ENCODE results near the gene DGCR2. TPM values are rescaled to one million over a fixed set of nuclear protein-coding genes. Genes with fewer than 3 reads are reported as not detected.

The DGCR2 gene
- total RNA-seq, 1 experiment from 2014 or later, result 42.9 TPM

- TF ChIP-seq POLR2AphosphoS5 (IDR thresholded peaks at IDR 0.05; ENCODE audit: low read depth, low read length), result no peak
Observed at GRCh38 chr22:19132153-19132552, 9.9 kb upstream of the DGCR2 start (continued).

GRCh38 chr22:19131685-19132015 is 9.4 kb upstream of the DGCR2 start:
- RAD21 ChIA-PET (ENCODE audit: low non-redundant PET in 1 of 2, low total read pairs in 2 of 2, uncharacterized antibody in 2 of 2, unreplicated experiment in 2 of 2), result no interaction called here
- no peak for TF ChIP-seq CTCF (IDR thresholded peaks at IDR 0.05 in 2 of 3, conservative IDR thresholded peaks at IDR 0.05 in 1 of 3; ENCODE audit: borderline replicate concordance in 1 of 3, insufficient read depth in 1 of 3, low read depth in 2 of 3, low read length in 2 of 3)

DNA sequence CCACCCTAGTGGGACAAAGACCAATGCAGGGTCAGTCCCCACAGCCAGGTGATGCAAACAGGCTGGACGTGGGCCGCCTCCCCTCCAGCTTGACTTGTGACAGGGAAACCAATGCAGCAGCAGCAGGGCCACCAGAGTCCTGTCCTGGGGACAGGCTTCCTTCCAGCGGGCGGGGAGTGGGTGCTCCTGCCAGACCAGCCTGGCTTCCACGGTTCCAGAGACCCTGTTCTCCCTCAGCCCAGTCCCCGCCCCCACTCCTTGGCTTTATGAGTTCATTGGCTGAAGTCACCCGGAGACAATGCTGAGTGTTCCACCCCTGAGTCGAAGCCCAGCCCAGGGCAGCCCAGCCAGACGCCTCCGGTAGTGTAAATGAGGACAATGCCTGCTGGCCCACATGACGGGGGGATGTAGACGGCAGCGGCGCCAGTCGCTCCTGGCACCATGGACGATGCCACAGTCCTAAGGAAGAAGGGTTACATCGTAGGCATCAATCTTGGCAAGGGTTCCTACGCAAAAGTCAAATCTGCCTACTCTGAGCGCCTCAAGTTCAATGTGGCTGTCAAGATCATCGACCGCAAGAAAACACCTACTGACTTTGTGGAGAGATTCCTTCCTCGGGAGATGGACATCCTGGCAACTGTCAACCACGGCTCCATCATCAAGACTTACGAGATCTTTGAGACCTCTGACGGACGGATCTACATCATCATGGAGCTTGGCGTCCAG is 8.9 kb upstream of the DGCR2 start, which contains the start of gene TSSK2:
TSSK2 (plus strand) TSS at position 350 of the 726 bp plus-strand sequence; CDS start at position 442, 92 bp downstream.
- ChIA-PET POLR2A (no interaction called here), RAD21 (ENCODE audit: low non-redundant PET in 1 of 2, low total read pairs in 2 of 2, uncharacterized antibody in 2 of 2, unreplicated experiment in 2 of 2) (no interaction called here), CTCF (interaction anchor here (0.6 kb wide), 1 partner anchor 47 kb away, joined by 3 read pairs; the partner anchor contains the start of gene SLC25A1)
- H3K4me1 ChIP-seq (ENCODE audit: control insufficient read depth in 1 of 2, insufficient read depth in 2 of 2, low read length in 2 of 2), result no peaks in the 10 kb centered on the region
- no peaks in the 10 kb centered on the region for H3K79me2 ChIP-seq (ENCODE audit: insufficient read depth, low read length)
- no TSS peak for BruUV-seq (replicated peaks)
- no peaks in the 10 kb centered on the region for H3K9me2 ChIP-seq (ENCODE audit: insufficient read depth)
- H3K27me3 ChIP-seq (ENCODE audit: insufficient read depth, low read length), result no peaks in the 10 kb centered on the region
- no peak within 1 kb of the TSS for H3K4me2 ChIP-seq (ENCODE audit: low read length)
- H3K36me3 ChIP-seq (ENCODE audit: control insufficient read depth in 1 of 2, insufficient read depth in 2 of 2, low read length in 2 of 2), result peaks cover 2 to 15% of the 10 kb centered on the region in 2 experiments; a peak in 2 of 4 replicates
- no peak for DNase-seq (ENCODE audit: low read depth, low spot score)
- no peaks in the 10 kb centered on the region for H3K9me3 ChIP-seq (ENCODE audit: control insufficient read depth in 1 of 2, insufficient read depth in 1 of 2, low read depth in 1 of 2, low read length in 2 of 2)
- no peaks in the 10 kb centered on the region for H4K20me1 ChIP-seq (ENCODE audit: insufficient read depth)
- H2AFZ ChIP-seq (ENCODE audit: low read depth, low read length, poor library complexity, severe bottlenecking), result no peak within 1 kb of the TSS
- H3K4me3 ChIP-seq (replicated peaks in 1 of 2; ENCODE audit: low read depth in 1 of 2, low read length in 2 of 2), result no peak within 1 kb of the TSS
- H3K27ac ChIP-seq (ENCODE audit: low read depth, low read length), result no peak within 1 kb of the TSS
- ATAC-seq, result no peak
- TF ChIP-seq CBX3 (IDR thresholded peaks at IDR 0.05; ENCODE audit: low read depth) (no peak), REST (IDR thresholded peaks at IDR 0.05; ENCODE audit: low read depth) (no peak), FOSL1 (IDR thresholded peaks at IDR 0.05; ENCODE audit: low read depth) (no peak), EGR1 (IDR thresholded peaks at IDR 0.05; ENCODE audit: low read depth) (no peak), POLR2A (IDR thresholded peaks at IDR 0.05; ENCODE audit: borderline replicate concordance, extremely low read depth, insufficient read depth, insufficient read length) (no peak)
- TF ChIP-seq, protein P1, sequence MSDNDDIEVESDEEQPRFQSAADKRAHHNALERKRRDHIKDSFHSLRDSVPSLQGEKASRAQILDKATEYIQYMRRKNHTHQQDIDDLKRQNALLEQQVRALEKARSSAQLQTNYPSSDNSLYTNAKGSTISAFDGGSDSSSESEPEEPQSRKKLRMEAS (IDR thresholded peaks at IDR 0.05), result no peak
- intact Hi-C loops (cut with micrococcal nuclease), result no loop called here
- no peak within 1 kb of the TSS for H3K9ac ChIP-seq (ENCODE audit: low read length)

More at GRCh38 chr22:19131685-19132015, 9.4 kb upstream of the DGCR2 start:
- no peak overlapping the region for H3K4me2 ChIP-seq (ENCODE audit: low read length)
- H3K9ac ChIP-seq (ENCODE audit: low read length), result no peak overlapping the region
- intact Hi-C loops (cut with micrococcal nuclease), result no loop called here
- ChIA-PET POLR2A (no interaction called here), CTCF (no interaction called here)
- no peaks in the 10 kb centered on the region for H3K9me3 ChIP-seq (ENCODE audit: control insufficient read depth in 1 of 2, insufficient read depth in 1 of 2, low read depth in 1 of 2, low read length in 2 of 2)
- H3K79me2 ChIP-seq (ENCODE audit: insufficient read depth, low read length), result no peaks in the 10 kb centered on the region
- no peak overlapping the region for H3K4me3 ChIP-seq (replicated peaks in 1 of 2; ENCODE audit: low read depth in 1 of 2, low read length in 2 of 2)
- DNase-seq (ENCODE audit: low read depth, low spot score) (no peak), ATAC-seq (no peak)
- H3K4me1 ChIP-seq (ENCODE audit: control insufficient read depth in 1 of 2, insufficient read depth in 2 of 2, low read length in 2 of 2), result no peaks in the 10 kb centered on the region
- H3K27ac ChIP-seq (ENCODE audit: low read depth, low read length), result no peak overlapping the region
- peaks cover 6 to 15% of the 10 kb centered on the region in 2 experiments; a peak in 3 of 4 replicates for H3K36me3 ChIP-seq (ENCODE audit: control insufficient read depth in 1 of 2, insufficient read depth in 2 of 2, low read length in 2 of 2)
- H4K20me1 ChIP-seq (ENCODE audit: insufficient read depth), result no peaks in the 10 kb centered on the region
- BruUV-seq (replicated peaks), result no TSS peak
- H2AFZ ChIP-seq (ENCODE audit: low read depth, low read length, poor library complexity, severe bottlenecking), result no peak overlapping the region
- H3K27me3 ChIP-seq (ENCODE audit: insufficient read depth, low read length), result no peaks in the 10 kb centered on the region
- no peaks in the 10 kb centered on the region for H3K9me2 ChIP-seq (ENCODE audit: insufficient read depth)
